Measurements from ENCODE around the gene MAD1L1. TPM values are rescaled to one million over a fixed set of nuclear protein-coding genes. Genes with fewer than 3 reads are reported as not detected.

Gene MAD1L1
- total RNA-seq, 1 donor from 2014 or later, result 32.3 TPM

- H3K27ac Mint-ChIP-seq (ENCODE audit: unreplicated experiment), result peak overlapping the region; percentile 7
Observed at GRCh38 chr7:2180081-2180480, 52.7 kb downstream of the MAD1L1 start.

GRCh38 chr7:2175514-2175913 is 57.2 kb downstream of the MAD1L1 start:
- Histone ChIP-seq H3K4me1 (ENCODE audit: insufficient read depth, low read length) (peaks cover 32% of the 10 kb centered on the region), H3K9me3 (ENCODE audit: insufficient read depth, low read depth, low read length) (no peaks in the 10 kb centered on the region), H3K79me2 (ENCODE audit: insufficient read depth, low read length) (no peaks in the 10 kb centered on the region), H3K4me2 (ENCODE audit: low read length) (peak overlapping the region; percentile 59), H3K27me3 (ENCODE audit: insufficient read depth, low read length) (no peaks in the 10 kb centered on the region), H4K20me1 (ENCODE audit: insufficient read depth, low read length) (peaks cover 30% of the 10 kb centered on the region), H3K36me3 (ENCODE audit: insufficient read depth, low read length) (no peaks in the 10 kb centered on the region), H3K4me3 (ENCODE audit: insufficient read depth, low read depth, low read length) (no peak overlapping the region), H2AFZ (ENCODE audit: low read depth, low read length) (no peak overlapping the region), H3K9ac (ENCODE audit: low read length) (peak overlapping the region; percentile 24), H3K27ac (ENCODE audit: low read depth, low read length) (peak overlapping the region; percentile 68)
- peak; percentile 98 for DNase-seq (ENCODE audit: low read depth)
- Mint-ChIP-seq H3K27me3 (ENCODE audit: low read depth, unreplicated experiment) (no peaks in the 10 kb centered on the region), H3K36me3 (ENCODE audit: low read depth, unreplicated experiment) (peaks cover 17% of the 10 kb centered on the region), H3K4me1 (ENCODE audit: low read depth, unreplicated experiment) (peaks cover 22% of the 10 kb centered on the region), H3K27ac (ENCODE audit: unreplicated experiment) (peak overlapping the region; percentile 81), H3K4me3 (ENCODE audit: unreplicated experiment) (peak overlapping the region; percentile 2), H3K9me3 (ENCODE audit: unreplicated experiment) (peaks cover 1% of the 10 kb centered on the region)
- TF ChIP-seq CTCF (IDR thresholded peaks at IDR 0.05; ENCODE audit: insufficient read depth, low read depth, low read length) (no peak), EZH2 (IDR thresholded peaks at IDR 0.05; ENCODE audit: insufficient read depth, low read length) (no peak)
- FAIRE-seq, result peak; percentile 97

More at GRCh38 chr7:2180081-2180480, 52.7 kb downstream of the MAD1L1 start:
- TF ChIP-seq EZH2 (IDR thresholded peaks at IDR 0.05; ENCODE audit: insufficient read depth, low read length), result no peak
- no peak for TF ChIP-seq CTCF (IDR thresholded peaks at IDR 0.05; ENCODE audit: insufficient read depth, low read depth, low read length)
- no peaks in the 10 kb centered on the region for H3K36me3 ChIP-seq (ENCODE audit: insufficient read depth, low read length)
- Mint-ChIP-seq H3K9me3 (ENCODE audit: unreplicated experiment) (peaks cover 2% of the 10 kb centered on the region), H3K27me3 (ENCODE audit: low read depth, unreplicated experiment) (no peaks in the 10 kb centered on the region), H3K36me3 (ENCODE audit: low read depth, unreplicated experiment) (peaks cover 9% of the 10 kb centered on the region), H3K4me3 (ENCODE audit: unreplicated experiment) (no peak overlapping the region), H3K4me1 (ENCODE audit: low read depth, unreplicated experiment) (peaks cover 12% of the 10 kb centered on the region)
- no peaks in the 10 kb centered on the region for H3K9me3 ChIP-seq (ENCODE audit: insufficient read depth, low read depth, low read length)
- no peak overlapping the region for H2AFZ ChIP-seq (ENCODE audit: low read depth, low read length)
- no peaks in the 10 kb centered on the region for H4K20me1 ChIP-seq (ENCODE audit: insufficient read depth, low read length)
- no peak overlapping the region for H3K4me3 ChIP-seq (ENCODE audit: insufficient read depth, low read depth, low read length)
- H3K27me3 ChIP-seq (ENCODE audit: insufficient read depth, low read length), result no peaks in the 10 kb centered on the region
- H3K9ac ChIP-seq (ENCODE audit: low read length), result no peak overlapping the region
- FAIRE-seq (no peak), DNase-seq (ENCODE audit: low read depth) (no peak)
- H3K79me2 ChIP-seq (ENCODE audit: insufficient read depth, low read length), result no peaks in the 10 kb centered on the region
- no peak overlapping the region for H3K27ac ChIP-seq (ENCODE audit: low read depth, low read length)
- peaks cover 10% of the 10 kb centered on the region for H3K4me1 ChIP-seq (ENCODE audit: insufficient read depth, low read length)
- H3K4me2 ChIP-seq (ENCODE audit: low read length), result no peak overlapping the region

GRCh38 chr7:2175091-2175490 is 57.7 kb downstream of the MAD1L1 start:
- H3K36me3 ChIP-seq (ENCODE audit: insufficient read depth, low read length), result no peaks in the 10 kb centered on the region
- no peak overlapping the region for H3K4me3 Mint-ChIP-seq (ENCODE audit: unreplicated experiment)
- H3K27ac Mint-ChIP-seq (ENCODE audit: unreplicated experiment), result peak overlapping the region; percentile 81
- H3K27ac ChIP-seq (ENCODE audit: low read depth, low read length), result peak overlapping the region; percentile 68
- H3K27me3 Mint-ChIP-seq (ENCODE audit: low read depth, unreplicated experiment), result no peaks in the 10 kb centered on the region
- FAIRE-seq, result no peak
- TF ChIP-seq CTCF (IDR thresholded peaks at IDR 0.05; ENCODE audit: insufficient read depth, low read depth, low read length), result no peak
- TF ChIP-seq EZH2 (IDR thresholded peaks at IDR 0.05; ENCODE audit: insufficient read depth, low read length), result no peak
- H3K79me2 ChIP-seq (ENCODE audit: insufficient read depth, low read length), result no peaks in the 10 kb centered on the region
- peak overlapping the region; percentile 34 for H3K9ac ChIP-seq (ENCODE audit: low read length)
- peaks cover 34% of the 10 kb centered on the region for H4K20me1 ChIP-seq (ENCODE audit: insufficient read depth, low read length)
- no peak overlapping the region for H3K4me3 ChIP-seq (ENCODE audit: insufficient read depth, low read depth, low read length)
- DNase-seq (ENCODE audit: low read depth), result no peak
- H3K9me3 ChIP-seq (ENCODE audit: insufficient read depth, low read depth, low read length), result no peaks in the 10 kb centered on the region
- peaks cover 32% of the 10 kb centered on the region for H3K4me1 ChIP-seq (ENCODE audit: insufficient read depth, low read length)
- H2AFZ ChIP-seq (ENCODE audit: low read depth, low read length), result no peak overlapping the region
- H3K4me1 Mint-ChIP-seq (ENCODE audit: low read depth, unreplicated experiment), result peaks cover 19% of the 10 kb centered on the region
- no peaks in the 10 kb centered on the region for H3K27me3 ChIP-seq (ENCODE audit: insufficient read depth, low read length)
- peak overlapping the region; percentile 59 for H3K4me2 ChIP-seq (ENCODE audit: low read length)
- peaks cover 1% of the 10 kb centered on the region for H3K9me3 Mint-ChIP-seq (ENCODE audit: unreplicated experiment)
- H3K36me3 Mint-ChIP-seq (ENCODE audit: low read depth, unreplicated experiment), result peaks cover 18% of the 10 kb centered on the region
